ENCODE measurements around the gene PDE9A. TPM values are rescaled to one million over a fixed set of nuclear protein-coding genes. Genes with fewer than 3 reads are reported as not detected.

Gene PDE9A
- total RNA-seq, 1 donor, result not detected

- no peak for DNase-seq (ENCODE audit: low read depth)
- no peak for TF ChIP-seq CTCF (IDR thresholded peaks at IDR 0.05; ENCODE audit: insufficient read depth, low read length)
- H3K4me3 ChIP-seq (ENCODE audit: low read depth, low read length), result no peak overlapping the region
Observed at GRCh38 chr21:42657676-42658319, 4.4 kb downstream of the PDE9A start.

- H3K4me3 ChIP-seq (ENCODE audit: low read depth, low read length), result no peak overlapping the region
- no peak for TF ChIP-seq CTCF (IDR thresholded peaks at IDR 0.05; ENCODE audit: insufficient read depth, low read length)
- no peak for DNase-seq (ENCODE audit: low read depth)
Observed at GRCh38 chr21:42658320-42659105, 5.1 kb downstream of the PDE9A start.

DNA sequence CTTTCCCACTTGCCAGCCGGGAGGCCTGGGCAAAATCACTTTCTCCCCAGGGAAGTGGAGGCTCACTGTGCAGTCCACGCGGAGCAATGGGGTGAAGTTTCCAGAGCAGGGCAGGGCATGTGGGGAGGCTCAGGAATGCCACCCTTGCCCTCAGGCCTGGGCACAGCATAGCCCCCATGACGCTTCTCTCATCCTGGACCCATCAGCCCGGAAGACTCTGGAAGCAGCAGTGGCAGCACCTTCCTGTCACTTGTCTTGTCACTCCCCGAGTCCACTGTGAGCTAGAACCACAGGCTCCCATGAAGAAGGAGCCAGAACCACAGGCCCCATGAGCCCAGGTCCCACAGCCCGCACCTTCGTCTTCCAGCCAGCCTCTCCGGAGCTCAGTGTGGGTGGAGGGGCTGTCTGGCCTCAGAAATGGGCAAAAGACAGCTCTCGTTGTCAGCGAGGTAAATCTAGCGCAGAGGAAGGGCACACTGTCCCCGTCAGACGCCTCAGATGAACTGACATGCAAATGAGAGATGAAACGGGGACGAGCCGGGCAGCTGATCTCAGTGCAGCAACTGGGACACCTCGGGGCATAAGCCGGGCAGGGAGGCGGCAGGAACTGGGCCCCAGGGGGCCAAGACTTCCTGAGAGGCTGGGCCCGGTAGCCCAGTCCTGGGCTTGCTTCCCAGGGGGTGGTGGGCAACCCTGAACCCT is 6.1 kb downstream of the PDE9A start:
- no peak for TF ChIP-seq CTCF (IDR thresholded peaks at IDR 0.05; ENCODE audit: insufficient read depth, low read length)
- DNase-seq (ENCODE audit: low read depth), result no peak
- no peak overlapping the region for H3K4me3 ChIP-seq (ENCODE audit: low read depth, low read length)

DNA sequence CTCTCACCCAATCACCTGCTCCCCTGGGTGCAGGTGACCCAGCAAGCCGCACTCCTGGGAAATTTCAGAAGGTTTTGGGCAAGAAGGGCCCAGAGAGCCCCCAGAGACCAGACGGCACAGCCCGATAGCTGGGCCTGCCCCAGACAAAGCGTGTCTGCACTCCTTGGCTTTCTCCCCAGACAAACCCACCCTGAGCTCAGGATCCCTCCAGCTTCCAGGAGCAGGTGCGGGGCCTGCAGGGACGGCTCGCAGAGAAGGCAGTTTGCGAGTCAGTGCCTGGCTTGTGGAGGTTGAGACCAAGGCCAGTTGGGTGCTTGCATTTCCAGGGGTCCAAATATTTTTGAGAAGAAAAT is 6.7 kb downstream of the PDE9A start:
- no peak overlapping the region for H3K4me3 ChIP-seq (ENCODE audit: low read depth, low read length)
- TF ChIP-seq CTCF (IDR thresholded peaks at IDR 0.05; ENCODE audit: insufficient read depth, low read length), result no peak
- DNase-seq (ENCODE audit: low read depth), result no peak

GRCh38 chr21:42661688-42662429 is 8.4 kb downstream of the PDE9A start:
- TF ChIP-seq CTCF (IDR thresholded peaks at IDR 0.05; ENCODE audit: insufficient read depth, low read length), result no peak
- no peak overlapping the region for H3K4me3 ChIP-seq (ENCODE audit: low read depth, low read length)
- DNase-seq (ENCODE audit: low read depth), result no peak

DNA sequence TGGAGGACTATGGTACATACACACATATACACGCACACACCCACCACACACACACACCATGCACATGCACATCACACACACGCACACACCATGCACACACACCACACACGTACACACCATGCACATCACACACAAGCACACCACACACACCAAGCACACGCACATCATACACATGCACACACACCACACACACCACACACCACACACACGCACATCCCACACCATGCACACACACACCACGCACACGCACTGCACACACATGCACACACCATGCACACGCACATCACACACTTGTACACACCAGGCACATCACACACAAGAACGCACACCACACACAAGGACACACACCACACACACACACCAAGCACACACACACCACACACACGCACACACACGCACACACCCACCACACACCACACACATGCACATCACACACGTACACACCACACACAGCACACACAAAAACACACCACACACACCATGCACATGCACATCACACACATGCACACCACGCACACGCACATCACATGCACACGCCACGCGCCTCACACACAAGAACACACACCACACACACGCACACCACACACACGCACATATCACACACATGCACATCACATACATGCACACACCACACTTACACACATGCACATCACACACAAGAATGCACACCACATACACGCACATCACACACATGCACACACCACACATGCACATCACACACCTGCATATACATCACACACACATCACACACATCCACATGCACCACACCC is 9.2 kb downstream of the PDE9A start:
- TF ChIP-seq CTCF (IDR thresholded peaks at IDR 0.05; ENCODE audit: insufficient read depth, low read length), result no peak
- no peak overlapping the region for H3K4me3 ChIP-seq (ENCODE audit: low read depth, low read length)
- no peak for DNase-seq (ENCODE audit: low read depth)
